H1 (cell line): ENCODE measurements around the gene ALG1. TPM values are rescaled to one million over a fixed set of nuclear protein-coding genes. Genes with fewer than 3 reads are reported as not detected.

Source experiments
- CTCF ChIA-PET: fragments of 300-600 bp; sonication (Branson Sonifier 250); formaldehyde crosslinking; loops from one replicate; lab custom pipeline; 2021; ENCODE audit not compliant: partially characterized antibody; lab: Charles Lee
- POLR2A ChIA-PET: fragments of 300-600 bp; sonication (Branson Sonifier 250); formaldehyde crosslinking; loops from one replicate; lab custom pipeline; 2021; ENCODE audit warnings: inconsistent platforms; ENCODE audit not compliant: partially characterized antibody; lab: Charles Lee
- DNase-seq, 2 experiments: peaks; one replicate each; pipeline versions ENCODE4 v3.0.0 to v3.0.0-alpha.2; 2010 to 2022; ENCODE audit warnings: low spot score in 2 of 2, low read depth in 1 of 2, mixed read lengths in 1 of 2
- FAIRE-seq: peaks from 2 replicates; lab custom pipeline; 2011; peaks lifted over from hg19 to GRCh38; lab: Jason Lieb, UNC
- H2AFZ ChIP-seq: 2 replicates; pipeline ENCODE4 v1.8.1; 2012; ENCODE audit warnings: low read length, inconsistent platforms
- H2AK5ac ChIP-seq: 2 replicates; pipeline ENCODE4 v1.6.1; 2013; ENCODE audit warnings: low read depth, low read length
- H2BK120ac ChIP-seq: replicated peaks from 2 replicates; pipeline ENCODE3; 2013; ENCODE audit warnings: low read depth, low read length, inconsistent platforms
- H2BK12ac ChIP-seq: 2 replicates; pipeline ENCODE4 v1.6.1; 2013; ENCODE audit warnings: low read depth, low read length
- H2BK15ac ChIP-seq: 2 replicates; pipeline ENCODE4 v1.6.1; 2013; ENCODE audit warnings: low read length
- H2BK20ac ChIP-seq: 2 replicates; pipeline ENCODE4 v1.6.1; 2013; ENCODE audit warnings: low read length
- H2BK5ac ChIP-seq: 2 replicates; pipeline ENCODE4 v1.6.1; 2013; ENCODE audit warnings: low read depth, low read length
- H3K14ac ChIP-seq: 2 replicates; pipeline ENCODE4 v1.6.1; 2013; ENCODE audit warnings: inconsistent platforms; ENCODE audit not compliant: insufficient read length
- H3K18ac ChIP-seq: 2 replicates; pipeline ENCODE4 v1.6.1; 2013; ENCODE audit warnings: low read length; ENCODE audit errors: extremely low read depth
- H3K23ac ChIP-seq: 2 replicates; pipeline ENCODE4 v1.6.1; 2013; ENCODE audit warnings: inconsistent platforms; ENCODE audit not compliant: insufficient read length
- H3K23me2 ChIP-seq: 2 replicates; pipeline ENCODE4 v1.6.1; 2013; ENCODE audit warnings: low read depth, low read length
- H3K27ac ChIP-seq: 2 replicates; pipeline ENCODE4 v1.6.1; 2011; ENCODE audit warnings: low read depth, low read length, inconsistent platforms
- H3K27me3 ChIP-seq, 4 experiments: replicated peaks in 1 of 4; 1 replicate in 1 of 4; 2 replicates in 3 of 4; pipeline versions ENCODE4 v1.6.1 to v1.8.1; 2011 to 2013; ENCODE audit warnings: low read length in 3 of 4, mild to moderate bottlenecking in 3 of 4, inconsistent platforms in 2 of 4, mixed read lengths in 2 of 4, moderate library complexity in 1 of 4; ENCODE audit not compliant: control insufficient read depth in 3 of 4, insufficient read depth in 3 of 4; ENCODE audit errors: extremely low read depth in 1 of 4
- H3K36me3 ChIP-seq, 4 experiments: 2 replicates each; pipeline versions ENCODE4 v1.6.1 to v1.8.1; 2011 to 2013; ENCODE audit warnings: mild to moderate bottlenecking in 4 of 4, low read length in 3 of 4, moderate library complexity in 2 of 4, control low read depth in 1 of 4, inconsistent platforms in 1 of 4; ENCODE audit not compliant: insufficient read depth in 4 of 4, control insufficient read depth in 2 of 4
- H3K4ac ChIP-seq: replicated peaks from 2 replicates; pipeline ENCODE3; 2013; ENCODE audit warnings: low read length, low read depth, mixed read lengths, inconsistent platforms; ENCODE audit not compliant: insufficient read length
- H3K4me1 ChIP-seq, 4 experiments: replicated peaks in 1 of 4; 1 replicate in 1 of 4; 2 replicates in 3 of 4; pipeline versions ENCODE4 v1.6.1 to v1.8.1; 2011 to 2013; ENCODE audit warnings: low read length in 3 of 4, inconsistent platforms in 2 of 4, mixed read lengths in 1 of 4; ENCODE audit not compliant: insufficient read depth in 4 of 4, control insufficient read depth in 3 of 4
- H3K4me2 ChIP-seq, 2 experiments: 2 replicates each; pipeline versions ENCODE4 v1.6.1 to v1.8.1; 2011 to 2013; ENCODE audit warnings: low read depth in 2 of 2, low read length in 2 of 2, control low read depth in 1 of 2, inconsistent platforms in 1 of 2, mild to moderate bottlenecking in 1 of 2; ENCODE audit not compliant: insufficient read depth in 1 of 2
- H3K4me3 ChIP-seq, 4 experiments: fragments of 200-600, 300-600 bp in 1 of 4; sonication (generic), shearing (Covaris generic), sonication (Bioruptor Twin) in 1 of 4; 2 replicates each; pipeline versions ENCODE4 v1.5.1 to v1.8.1; 2011 to 2016; ENCODE audit warnings: low read length in 4 of 4, low read depth in 3 of 4, control low read depth in 2 of 4, inconsistent platforms in 2 of 4, mild to moderate bottlenecking in 2 of 4, mixed read lengths in 1 of 4, moderate library complexity in 1 of 4; ENCODE audit not compliant: insufficient read depth in 2 of 4; ENCODE audit errors: extremely low read depth in 1 of 4
- H3K56ac ChIP-seq: replicated peaks from 2 replicates; pipeline ENCODE3; 2013; ENCODE audit warnings: low read depth, mild to moderate bottlenecking, mixed read lengths, low read length, inconsistent platforms; ENCODE audit not compliant: insufficient read length
- H3K79me1 ChIP-seq: 2 replicates; pipeline ENCODE4 v1.6.1; 2013; ENCODE audit warnings: low read depth, low read length, control low read depth
- H3K79me2 ChIP-seq, 2 experiments: 2 replicates each; pipeline versions ENCODE4 v1.6.1 to v1.8.1; 2012 to 2013; ENCODE audit warnings: low read length in 2 of 2, mild to moderate bottlenecking in 2 of 2, inconsistent platforms in 1 of 2; ENCODE audit not compliant: insufficient read depth in 2 of 2, control insufficient read depth in 1 of 2
- H3K9ac ChIP-seq, 4 experiments: replicated peaks in 1 of 4; 1 replicate in 1 of 4; 2 replicates in 3 of 4; pipeline versions ENCODE4 v1.6.1 to v1.8.1; 2011 to 2013; ENCODE audit warnings: low read depth in 3 of 4, low read length in 3 of 4, control low read depth in 2 of 4, mild to moderate bottlenecking in 2 of 4, moderate library complexity in 2 of 4, inconsistent platforms in 1 of 4; ENCODE audit errors: extremely low read depth in 1 of 4
- H3K9me3 ChIP-seq, 2 experiments: 2 replicates each; pipeline versions ENCODE4 v1.6.1 to v1.8.1; 2012 to 2013; ENCODE audit warnings: mild to moderate bottlenecking in 2 of 2, moderate library complexity in 2 of 2, control low read depth in 1 of 2, inconsistent platforms in 1 of 2, low read depth in 1 of 2, low read length in 1 of 2, mixed read lengths in 1 of 2; ENCODE audit not compliant: insufficient read depth in 2 of 2
- H4K20me1 ChIP-seq, 2 experiments: replicated peaks in 1 of 2; 2 replicates each; pipeline versions ENCODE3 to v1.8.1; 2011 to 2013; ENCODE audit warnings: inconsistent platforms in 2 of 2, low read length in 2 of 2, mild to moderate bottlenecking in 1 of 2; ENCODE audit not compliant: insufficient read depth in 2 of 2, control insufficient read depth in 1 of 2
- H4K5ac ChIP-seq: 2 replicates; pipeline ENCODE4 v1.6.1; 2013; ENCODE audit warnings: low read length, low read depth, mixed read lengths, inconsistent platforms; ENCODE audit not compliant: insufficient read length
- H4K8ac ChIP-seq: 2 replicates; pipeline ENCODE4 v1.8.0; 2013; ENCODE audit warnings: mild to moderate bottlenecking, moderate library complexity, low read length, inconsistent platforms; ENCODE audit not compliant: insufficient read depth; ENCODE audit errors: extremely low read depth
- H4K91ac ChIP-seq: replicated peaks from 2 replicates; pipeline ENCODE3; 2013; ENCODE audit warnings: low read length, mixed read lengths, inconsistent platforms; ENCODE audit not compliant: insufficient read length
- BCL11A ChIP-seq, 2 experiments: IDR thresholded peaks; one replicate each; pipeline ENCODE4 v1.6.1; 2011; ENCODE audit warnings: low read depth in 2 of 2, low read length in 2 of 2, mild to moderate bottlenecking in 2 of 2
- POLR2A ChIP-seq, 2 experiments: IDR thresholded peaks; 1 replicate in 1 of 2; 2 replicates in 1 of 2; pipeline ENCODE4 v1.6.1; 2011; ENCODE audit warnings: low read depth in 2 of 2, low read length in 2 of 2, mild to moderate bottlenecking in 2 of 2; ENCODE audit errors: control extremely low read depth in 1 of 2
- POLR2AphosphoS5 ChIP-seq: IDR thresholded peaks from 2 replicates; pipeline ENCODE4 v1.6.1; 2011; ENCODE audit warnings: low read depth, low read length
- POU5F1 ChIP-seq: IDR thresholded peaks from 2 replicates; pipeline ENCODE4 v1.6.1; 2011; ENCODE audit warnings: low read depth, mild to moderate bottlenecking, low read length, moderate library complexity
- RAD21 ChIP-seq, 2 experiments: IDR thresholded peaks in 1 of 2; conservative IDR thresholded peaks in 1 of 2; 2 replicates each; pipeline ENCODE4 v1.6.1; 2011; ENCODE audit warnings: low read depth in 2 of 2, low read length in 2 of 2, improper control_type of control experiment in 1 of 2, inconsistent platforms in 1 of 2, mild to moderate bottlenecking in 1 of 2, moderate library complexity in 1 of 2
- WGBS, 2 experiments: shearing (Covaris generic) in 1 of 2; methylation state at CpG; one replicate each; pipeline versions ENCODE4 v1.1.6 to v1.1.7; 2013 to 2015; ENCODE audit warnings: low lambda C conversion rate in 2 of 2, mixed read lengths in 2 of 2, inconsistent platforms in 1 of 2, low coverage in 1 of 2, missing lambda C conversion rate in 1 of 2; ENCODE audit not compliant: insufficient replicate concordance in 2 of 2, insufficient coverage in 1 of 2, insufficient read length in 1 of 2; ENCODE audit errors: extremely low coverage in 1 of 2, missing lambda C conversion rate in 1 of 2; 5-methylcytosine and 5-hydroxymethylcytosine counted together
- polyA plus RNA-seq, 7 experiments: library from polyadenylated mRNA; depleted of rRNA in 3 of 7; stranded (reverse) in 5 of 7; unstranded in 2 of 7; fragments of >200 nt in 5 of 7; fragments of 200-250 nt in 2 of 7; gene quantifications; 1 replicate in 5 of 7; 2 replicates in 1 of 7; 4 replicates in 1 of 7; pipeline versions ENCODE4 v1.2.1 to v1.2.3, GENCODE V29; 2011 to 2013; ENCODE audit warnings: missing spikeins in 2 of 7, mixed read lengths in 2 of 7
- total RNA-seq: library from RNA; stranded (reverse); fragmentation: NEBNext Ultra II Directional; extraction: Animal tissue kit (Norgen Biotek cat#: 25700); gene quantifications from 2 replicates; pipeline ENCODE4 v1.2.1, GENCODE V29; 2021

Gene ALG1
- total and polyA plus RNA-seq, 2 of the 8 experiments (the other 6 are each of a cell fraction or from before 2014, with no cell fraction given): 34.8 to 46.5 TPM

GRCh38 chr16:5077304-5077703 is 5.7 kb downstream of the ALG1 start:
- peaks cover 0 to 4% (median 3%) of the 10 kb centered on the region in 4 experiments; a peak in 4 of 7 replicates for H3K4me1 ChIP-seq
- H2BK5ac ChIP-seq: no peak overlapping the region
- no peak overlapping the region for H4K91ac ChIP-seq
- FAIRE-seq (no peak), DNase-seq (no peak)
- no peak overlapping the region for H3K14ac ChIP-seq
- H3K23ac ChIP-seq: no peak overlapping the region
- H2BK20ac ChIP-seq: no peak overlapping the region
- peaks cover 2% of the 10 kb centered on the region; the same call in 1 of the 2 replicates for H3K79me1 ChIP-seq
- no peaks in the 10 kb centered on the region for H3K9me3 ChIP-seq
- no peak overlapping the region for H3K4me3 ChIP-seq
- no peaks in the 10 kb centered on the region for H3K27me3 ChIP-seq
- peaks cover 0 to 27% (median 17%) of the 10 kb centered on the region in 4 experiments; a peak in 7 of 8 replicates for H3K36me3 ChIP-seq
- H3K9ac ChIP-seq: no peak overlapping the region
- no peak overlapping the region for H3K27ac ChIP-seq
- H3K4me2 ChIP-seq: no peak overlapping the region
- ChIA-PET CTCF (interaction anchor here (0.7 to 27.9 kb wide), 3 partner anchors 24 to 75 kb away, joined by 3 to 625 read pairs (median 3); partner anchors contain the start of gene C16orf89), POLR2A (no interaction called here)
- 91% methylated on average over 13 of the region's 13 CpGs; no CpG with 5 or more reads in 1 of the 2 experiments for WGBS, 2 experiments
- no peak overlapping the region for H4K8ac ChIP-seq
- H3K4ac ChIP-seq: no peak overlapping the region
- no peak overlapping the region for H2BK120ac ChIP-seq
- H3K79me2 ChIP-seq: peaks cover 4 to 18% of the 10 kb centered on the region in 2 experiments
- no peak overlapping the region for H2BK12ac ChIP-seq
- H4K20me1 ChIP-seq: peaks cover 0 to 1% of the 10 kb centered on the region in 2 experiments
- no peak overlapping the region for H2AK5ac ChIP-seq
- no peak overlapping the region for H2BK15ac ChIP-seq
- no peak overlapping the region for H3K56ac ChIP-seq
- no peak overlapping the region for H4K5ac ChIP-seq
- H2AFZ ChIP-seq: no peak overlapping the region
- H3K18ac ChIP-seq: no peak overlapping the region
- TF ChIP-seq BCL11A (IDR thresholded peaks at IDR 0.05; ENCODE audit: low read depth in 2 of 2, low read length in 2 of 2) (no peak), POLR2A (IDR thresholded peaks at IDR 0.05; ENCODE audit: control extremely low read depth in 1 of 2, low read depth in 2 of 2, low read length in 2 of 2) (no peak), RAD21 (IDR thresholded peaks at IDR 0.05 in 1 of 2, conservative IDR thresholded peaks at IDR 0.05 in 1 of 2; ENCODE audit: low read depth in 2 of 2, low read length in 2 of 2) (no peak), POU5F1 (no peak), POLR2AphosphoS5 (no peak)
- peaks cover 3% of the 10 kb centered on the region for H3K23me2 ChIP-seq
